Measurements from ENCODE around the gene CTTNBP2.

The CTTNBP2 gene, protein sequence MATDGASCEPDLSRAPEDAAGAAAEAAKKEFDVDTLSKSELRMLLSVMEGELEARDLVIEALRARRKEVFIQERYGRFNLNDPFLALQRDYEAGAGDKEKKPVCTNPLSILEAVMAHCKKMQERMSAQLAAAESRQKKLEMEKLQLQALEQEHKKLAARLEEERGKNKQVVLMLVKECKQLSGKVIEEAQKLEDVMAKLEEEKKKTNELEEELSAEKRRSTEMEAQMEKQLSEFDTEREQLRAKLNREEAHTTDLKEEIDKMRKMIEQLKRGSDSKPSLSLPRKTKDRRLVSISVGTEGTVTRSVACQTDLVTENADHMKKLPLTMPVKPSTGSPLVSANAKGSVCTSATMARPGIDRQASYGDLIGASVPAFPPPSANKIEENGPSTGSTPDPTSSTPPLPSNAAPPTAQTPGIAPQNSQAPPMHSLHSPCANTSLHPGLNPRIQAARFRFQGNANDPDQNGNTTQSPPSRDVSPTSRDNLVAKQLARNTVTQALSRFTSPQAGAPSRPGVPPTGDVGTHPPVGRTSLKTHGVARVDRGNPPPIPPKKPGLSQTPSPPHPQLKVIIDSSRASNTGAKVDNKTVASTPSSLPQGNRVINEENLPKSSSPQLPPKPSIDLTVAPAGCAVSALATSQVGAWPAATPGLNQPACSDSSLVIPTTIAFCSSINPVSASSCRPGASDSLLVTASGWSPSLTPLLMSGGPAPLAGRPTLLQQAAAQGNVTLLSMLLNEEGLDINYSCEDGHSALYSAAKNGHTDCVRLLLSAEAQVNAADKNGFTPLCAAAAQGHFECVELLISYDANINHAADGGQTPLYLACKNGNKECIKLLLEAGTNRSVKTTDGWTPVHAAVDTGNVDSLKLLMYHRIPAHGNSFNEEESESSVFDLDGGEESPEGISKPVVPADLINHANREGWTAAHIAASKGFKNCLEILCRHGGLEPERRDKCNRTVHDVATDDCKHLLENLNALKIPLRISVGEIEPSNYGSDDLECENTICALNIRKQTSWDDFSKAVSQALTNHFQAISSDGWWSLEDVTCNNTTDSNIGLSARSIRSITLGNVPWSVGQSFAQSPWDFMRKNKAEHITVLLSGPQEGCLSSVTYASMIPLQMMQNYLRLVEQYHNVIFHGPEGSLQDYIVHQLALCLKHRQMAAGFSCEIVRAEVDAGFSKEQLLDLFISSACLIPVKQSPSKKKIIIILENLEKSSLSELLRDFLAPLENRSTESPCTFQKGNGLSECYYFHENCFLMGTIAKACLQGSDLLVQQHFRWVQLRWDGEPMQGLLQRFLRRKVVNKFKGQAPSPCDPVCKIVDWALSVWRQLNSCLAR (N-terminal part only)

DNA sequence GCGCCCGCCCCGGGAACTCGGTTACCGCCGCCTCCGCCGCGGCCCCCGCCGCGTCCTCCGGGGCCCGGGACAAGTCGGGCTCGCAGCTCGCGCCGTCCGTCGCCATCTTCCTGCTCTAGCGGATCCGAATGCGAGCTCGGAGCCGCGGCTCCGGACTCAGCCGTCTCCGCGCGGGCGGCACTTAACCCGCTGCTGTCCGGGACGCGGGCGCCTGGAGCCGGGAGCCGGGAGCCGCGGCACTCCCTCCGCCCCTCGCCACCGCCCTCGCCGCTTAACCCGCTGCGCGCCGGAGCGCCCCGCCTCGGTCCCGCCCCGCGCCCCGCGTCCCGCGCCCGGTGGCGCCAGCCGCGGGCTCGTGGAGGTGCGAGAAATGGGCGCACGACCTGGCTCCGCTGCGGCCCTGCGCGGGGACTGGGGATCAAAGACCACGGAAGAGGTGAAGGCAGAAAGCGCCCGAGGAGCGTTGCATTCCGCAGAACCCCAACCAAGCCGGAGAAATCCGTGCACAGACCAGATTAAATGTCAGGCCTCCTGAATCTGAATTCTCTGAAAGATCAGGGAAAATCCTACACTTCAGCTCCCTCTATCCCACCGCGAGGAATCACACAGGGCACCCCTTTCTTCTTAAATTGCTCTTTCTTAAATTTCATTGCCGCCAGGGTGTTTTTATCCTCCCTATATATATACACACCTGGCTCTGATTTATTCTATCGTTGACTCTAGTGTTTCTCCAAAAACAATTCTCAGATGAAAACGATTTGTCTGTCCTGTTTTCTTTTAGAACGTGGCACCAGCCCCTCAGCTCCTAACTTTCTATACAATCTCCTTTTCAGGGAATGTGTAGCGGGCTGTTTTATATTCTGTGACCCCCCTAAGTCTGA lies at the start of gene CTTNBP2:
TSS of gene CTTNBP2 (minus strand) at position 132 of the 881 bp plus-strand sequence. CDS start at position 106, 26 bp downstream.
- DNase-seq (ENCODE audit: low read depth), result no peak

DNA sequence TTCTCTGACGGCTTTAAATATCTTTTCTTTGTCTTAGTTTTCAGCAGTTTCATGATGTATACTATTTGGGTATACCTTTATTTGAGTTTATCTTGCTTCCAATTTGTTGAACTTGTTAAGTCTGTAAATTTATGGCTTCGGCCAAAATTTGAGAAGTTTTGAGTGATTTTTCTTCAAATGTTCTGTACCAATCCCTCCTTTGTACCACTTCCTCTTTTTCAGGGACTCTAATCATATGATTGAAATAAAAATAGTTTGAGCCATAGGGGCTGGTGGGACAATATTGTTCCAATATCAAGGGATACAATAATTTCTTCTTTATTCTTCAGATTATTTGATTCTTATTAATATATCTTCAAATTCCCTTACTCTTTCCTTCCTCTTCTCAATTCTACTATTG lies 43.1 kb upstream of the CTTNBP2 start:
- DNase-seq (ENCODE audit: low read depth), result no peak

DNA sequence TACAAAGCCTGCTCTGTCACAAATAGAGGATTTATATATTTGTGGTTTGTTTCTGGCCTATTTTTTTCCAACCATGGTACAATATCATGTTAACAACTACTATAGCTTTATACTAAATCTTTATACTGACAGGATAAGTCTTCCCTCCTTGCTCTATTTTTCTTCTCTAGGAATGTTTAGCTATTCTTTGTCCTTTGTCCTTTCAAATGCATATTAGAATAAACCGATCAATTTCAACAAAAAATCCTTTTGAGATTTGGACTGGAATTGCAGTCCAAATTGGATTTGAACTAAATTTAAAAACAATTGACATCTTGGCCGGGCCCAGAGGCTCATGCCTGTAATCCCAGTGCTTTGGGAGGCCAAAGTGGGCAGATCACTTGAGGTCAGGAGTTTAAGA lies 39.2 kb upstream of the CTTNBP2 start:
- no peak for DNase-seq (ENCODE audit: low read depth)

DNA sequence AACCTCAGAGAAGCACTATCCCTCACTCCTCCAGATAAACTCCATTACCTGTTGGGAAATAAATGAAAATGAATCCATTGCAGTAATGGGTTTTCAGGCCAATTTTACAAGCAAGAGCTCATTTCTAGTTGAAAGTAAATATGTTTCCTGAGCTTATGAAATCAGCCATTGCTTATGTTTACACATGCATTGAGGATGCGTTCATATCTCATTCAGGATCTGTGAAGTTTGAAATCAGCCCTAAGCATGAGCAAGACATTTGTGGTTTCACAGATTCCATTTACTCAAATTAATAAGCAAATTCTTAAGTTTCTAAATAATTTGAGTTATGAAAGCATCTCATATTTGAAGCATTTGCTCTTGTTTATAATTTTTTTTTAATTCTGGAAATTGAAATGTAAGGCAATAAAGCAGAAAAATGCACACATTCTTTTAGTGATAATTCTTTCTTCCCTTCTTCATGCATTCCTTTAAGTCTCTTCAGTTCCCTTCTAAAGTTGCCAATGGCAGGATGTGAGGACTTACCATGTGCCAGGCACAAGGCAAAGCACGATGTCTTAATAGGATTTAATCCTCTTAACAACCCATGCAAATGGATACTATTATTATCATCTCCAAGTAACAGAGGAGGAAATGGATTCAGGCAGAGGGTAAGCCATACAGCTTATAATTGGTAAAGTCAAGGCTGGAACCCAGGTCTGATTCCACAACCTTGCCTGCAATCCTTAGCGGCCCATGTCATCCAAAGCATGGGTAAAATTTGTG lies 35.0 kb upstream of the CTTNBP2 start:
- DNase-seq (ENCODE audit: low read depth), result no peak

DNA sequence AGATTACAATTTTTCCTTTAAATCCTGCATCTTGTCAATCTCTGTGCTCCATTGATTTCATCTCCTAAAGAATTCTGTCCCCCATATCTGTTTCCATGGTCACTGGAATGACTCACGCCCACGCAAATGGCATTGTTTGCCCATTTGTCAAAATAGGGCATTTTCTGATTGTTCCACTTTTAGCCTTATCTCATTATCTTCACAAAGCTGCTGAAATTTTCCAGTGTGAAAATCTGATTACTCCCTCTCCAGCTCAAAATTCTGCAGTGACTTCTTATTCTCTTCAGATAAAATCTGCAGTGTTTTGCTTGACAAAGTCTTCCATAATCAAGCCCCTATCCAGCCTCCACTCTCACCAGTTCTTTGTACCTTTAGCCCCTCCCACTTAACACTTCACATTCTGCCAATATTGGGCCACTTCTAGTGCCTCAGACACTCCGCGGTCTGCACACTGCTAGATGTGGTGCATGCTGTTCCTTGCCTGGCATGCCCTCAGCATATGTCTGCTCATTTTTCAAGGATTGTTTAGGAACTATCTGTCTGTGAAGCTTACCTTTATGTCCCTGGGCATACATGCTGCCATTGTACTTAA lies 33.9 kb upstream of the CTTNBP2 start:
- no peak for DNase-seq (ENCODE audit: low read depth)

DNA sequence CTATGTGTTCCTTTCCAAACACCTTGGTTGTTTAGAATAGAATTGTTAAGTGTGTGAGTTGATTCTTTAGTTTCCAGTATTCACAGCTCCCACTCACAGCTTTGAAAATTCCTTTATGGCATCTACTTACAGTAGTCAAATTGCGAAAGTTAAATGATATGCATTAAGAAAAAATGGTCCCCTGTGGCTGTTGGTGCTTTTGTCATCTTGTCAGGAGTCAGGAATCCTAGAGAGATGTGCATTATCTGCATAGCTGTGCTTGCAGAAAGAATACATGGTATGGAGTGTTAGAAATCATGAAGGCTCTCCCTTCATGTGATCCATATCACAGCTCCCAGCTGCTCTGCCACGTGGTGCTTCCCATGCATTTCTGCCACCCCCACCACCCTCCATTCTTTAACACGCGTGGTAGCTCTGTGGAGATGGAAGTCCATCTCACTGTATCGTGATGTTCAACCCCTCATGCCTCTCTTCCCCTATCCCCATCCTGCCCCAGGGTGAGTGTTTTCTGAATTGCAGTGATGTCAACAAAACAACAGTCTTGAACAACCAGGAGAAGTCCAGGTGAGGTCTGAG lies 29.2 kb upstream of the CTTNBP2 start:
- no peak for DNase-seq (ENCODE audit: low read depth)

DNA sequence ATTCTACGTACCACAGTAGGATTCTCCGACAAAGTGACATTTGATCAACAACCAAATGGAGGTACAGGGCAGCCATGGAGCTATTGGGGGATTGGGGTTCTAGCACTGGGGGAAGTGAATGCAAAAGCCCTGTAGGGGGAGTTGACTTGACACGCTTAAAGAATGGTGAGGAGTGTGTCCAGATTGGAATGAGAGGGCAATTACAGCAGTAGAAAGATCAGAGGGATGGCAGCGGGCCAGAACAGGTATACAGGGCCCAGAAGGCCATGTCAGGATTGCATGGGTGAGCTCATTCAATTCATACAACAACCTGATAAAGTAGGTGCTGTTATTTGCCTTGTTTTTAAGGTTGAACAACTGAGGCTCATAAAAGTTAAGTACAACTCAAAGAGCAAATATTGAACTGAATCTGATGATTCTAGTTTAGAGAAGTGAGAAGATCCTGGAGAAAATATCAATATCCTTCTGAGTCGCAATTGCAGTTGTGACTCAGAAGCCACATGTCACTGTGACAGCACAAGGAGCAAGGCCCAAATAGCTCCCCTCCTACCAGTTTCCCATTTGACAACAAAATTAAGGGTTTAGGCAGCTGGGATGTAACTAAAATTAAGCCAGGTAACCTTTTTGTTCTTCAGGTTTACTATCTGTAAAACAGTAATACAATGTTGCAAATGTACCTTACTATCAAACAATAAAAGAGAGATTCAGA lies 28.0 kb upstream of the CTTNBP2 start:
- no peak for DNase-seq (ENCODE audit: low read depth)

DNA sequence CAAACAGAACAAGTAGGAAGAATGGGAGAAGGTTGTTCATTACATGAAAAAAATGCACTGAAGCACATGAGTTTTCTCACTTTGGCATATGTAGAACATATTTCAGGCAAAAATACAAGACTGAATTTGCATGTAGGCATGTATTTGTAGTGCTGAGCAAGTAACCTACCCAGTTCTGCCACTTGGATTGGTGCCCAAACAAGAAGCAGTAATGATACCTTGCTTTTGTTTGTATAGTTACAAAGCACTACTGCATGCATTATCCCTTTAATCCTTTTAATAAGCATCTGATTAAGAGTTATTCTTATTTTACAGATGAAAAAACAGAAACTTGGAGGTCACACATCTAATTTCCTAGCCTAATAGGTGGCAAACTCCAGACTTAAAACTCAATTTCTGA lies 23.1 kb upstream of the CTTNBP2 start:
- no peak for DNase-seq (ENCODE audit: low read depth)

DNA sequence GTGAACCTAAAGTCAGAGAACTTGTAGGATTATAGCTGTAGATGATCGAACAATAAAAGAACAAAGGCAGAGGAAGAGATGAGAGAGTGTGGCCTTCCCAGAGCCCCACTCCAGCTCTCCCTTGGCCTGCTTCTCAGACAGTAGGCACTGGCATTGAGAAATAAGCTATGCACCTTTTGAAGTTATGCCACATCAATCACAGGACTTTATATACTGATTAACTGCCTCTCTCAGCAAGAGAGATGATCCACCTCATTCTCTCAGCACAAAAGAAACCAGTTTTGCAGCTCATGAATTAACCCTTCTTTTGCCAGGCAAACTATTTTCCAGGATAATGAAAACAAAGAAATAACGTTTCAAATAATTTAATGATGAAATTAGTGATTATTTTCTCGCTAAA lies 22.0 kb upstream of the CTTNBP2 start:
- no peak for DNase-seq (ENCODE audit: low read depth)

DNA sequence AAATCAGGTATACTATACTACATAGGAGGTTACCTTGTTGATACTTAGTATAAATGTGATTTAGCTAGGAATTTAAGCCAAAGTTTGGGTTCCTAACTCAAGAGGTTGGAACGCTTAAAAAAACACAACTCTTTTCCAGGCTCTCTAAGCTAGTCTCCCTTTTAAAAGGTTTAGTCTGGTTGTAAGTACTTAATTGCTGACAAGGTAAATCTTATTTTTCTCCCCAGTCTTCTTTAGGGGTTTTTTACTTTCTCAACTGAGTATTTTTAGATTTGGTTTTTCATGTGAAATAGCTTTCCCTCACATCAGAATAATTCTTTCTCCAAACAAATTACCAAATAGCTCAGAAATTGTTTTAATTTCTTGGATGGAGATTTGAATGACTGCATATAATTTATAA lies 20.8 kb upstream of the CTTNBP2 start:
- DNase-seq (ENCODE audit: low read depth), result no peak

DNA sequence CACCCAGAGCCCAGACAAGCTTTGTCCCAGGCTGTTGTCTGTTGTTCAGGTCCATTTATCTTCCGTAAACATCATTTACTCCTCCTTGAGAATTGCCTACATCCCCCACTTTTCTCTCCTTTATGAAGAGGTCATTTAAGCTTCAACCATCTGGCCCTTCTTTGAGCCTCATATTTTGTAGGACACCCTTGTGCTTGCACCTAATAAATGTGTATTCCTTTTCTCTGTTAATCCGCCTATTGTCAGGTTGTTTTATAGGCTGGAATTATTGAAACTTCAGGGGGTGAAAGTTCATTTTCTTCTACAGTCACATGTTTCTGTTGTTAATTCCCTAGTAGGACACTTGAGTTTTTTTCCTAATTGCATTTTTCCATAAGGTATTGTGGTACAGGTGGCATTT lies 19.6 kb upstream of the CTTNBP2 start:
- DNase-seq (ENCODE audit: low read depth), result no peak

DNA sequence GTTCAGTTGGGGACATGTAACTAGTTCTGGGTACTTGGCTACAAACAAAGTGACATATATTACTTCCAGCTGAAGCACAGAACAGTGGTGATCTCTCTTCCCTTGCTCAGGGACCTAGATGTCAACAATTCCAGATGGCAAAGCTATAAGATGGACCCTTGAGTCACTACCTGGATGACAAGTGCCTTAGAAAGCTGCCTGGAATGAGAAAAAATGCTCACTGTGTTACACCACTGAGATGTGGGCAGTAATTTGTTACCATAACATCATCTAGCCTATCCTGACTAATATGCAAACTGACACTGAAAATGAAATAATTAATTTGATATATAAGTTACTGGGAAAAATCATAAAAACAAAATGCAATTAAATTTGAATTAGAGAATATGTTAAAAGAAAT lies 16.4 kb upstream of the CTTNBP2 start:
- no peak for DNase-seq (ENCODE audit: low read depth)

DNA sequence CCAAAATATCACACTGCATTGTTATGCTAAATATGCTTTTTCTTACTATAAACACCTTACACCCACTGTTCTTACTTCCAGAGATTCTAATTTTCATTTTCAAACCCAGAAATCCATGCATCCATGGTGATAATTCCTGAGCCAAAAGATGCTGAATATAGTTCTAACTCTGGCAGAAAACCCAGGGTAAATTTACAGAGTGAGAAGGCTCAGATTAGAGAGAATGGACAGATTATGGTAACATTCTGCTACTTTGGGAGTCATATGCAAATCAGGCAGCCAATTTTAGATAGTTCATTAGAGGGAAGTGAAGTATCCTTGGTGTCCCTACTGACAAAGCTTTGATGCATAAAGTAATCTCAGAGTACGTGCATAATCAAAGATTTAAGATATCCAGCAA lies 15.4 kb upstream of the CTTNBP2 start:
- DNase-seq (ENCODE audit: low read depth), result no peak

DNA sequence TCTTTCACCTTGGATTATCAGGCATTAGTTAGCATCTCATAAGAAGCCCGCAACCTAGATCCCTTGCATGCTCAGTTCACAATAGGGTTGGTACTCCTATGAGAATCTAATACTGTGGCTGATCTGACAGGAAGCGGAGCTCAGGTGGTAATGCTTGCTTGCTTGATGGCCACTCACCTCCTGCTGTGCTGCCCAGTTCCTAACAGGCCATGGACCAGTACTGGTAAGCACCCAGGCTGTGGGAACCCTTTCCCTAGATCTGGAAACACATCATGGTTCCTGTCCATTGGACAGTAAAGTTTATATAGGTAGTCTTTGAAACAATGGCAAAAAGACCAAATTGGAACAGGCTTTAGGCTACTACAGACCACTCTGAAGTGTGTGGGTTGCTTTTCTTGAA lies 9.4 kb upstream of the CTTNBP2 start:
- no peak for DNase-seq (ENCODE audit: low read depth)

DNA sequence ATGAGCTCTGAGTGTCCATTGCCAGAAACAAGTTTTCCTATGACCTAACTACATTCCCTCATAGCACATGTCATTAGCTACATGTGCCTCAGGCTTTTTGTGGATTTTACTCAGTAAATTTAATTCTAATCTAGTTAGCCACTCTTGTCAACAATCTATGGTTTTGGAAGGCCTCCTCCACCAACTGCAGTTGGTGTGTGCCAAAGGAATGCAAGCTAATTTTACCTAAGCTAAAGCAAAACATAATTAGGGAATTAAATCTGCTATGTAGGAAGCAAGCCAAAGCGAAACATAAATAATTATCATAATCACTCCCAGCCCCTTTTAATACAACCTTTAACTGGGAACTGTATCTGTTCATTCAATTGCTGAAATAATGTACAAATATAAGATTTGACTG lies 3.5 kb upstream of the CTTNBP2 start:
- no peak for DNase-seq (ENCODE audit: low read depth)

DNA sequence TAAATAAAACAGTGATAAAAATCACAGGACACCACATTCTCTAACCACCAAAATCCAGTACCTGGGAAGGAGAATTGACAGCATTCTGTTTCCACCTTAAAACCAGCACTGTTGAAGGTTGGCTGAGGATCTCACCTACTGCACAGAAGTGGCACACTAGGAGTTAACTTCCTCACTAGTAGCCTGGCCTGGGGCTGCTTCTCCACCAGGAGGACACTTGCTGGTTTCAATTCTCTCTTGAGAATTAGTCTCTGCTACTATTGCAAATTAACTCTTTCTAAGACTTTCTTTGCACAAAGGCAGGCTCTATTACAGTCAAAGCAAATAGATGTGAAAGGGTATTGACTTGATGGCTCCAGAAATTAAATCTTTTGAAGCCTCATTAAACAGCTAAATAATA lies 2.3 kb upstream of the CTTNBP2 start:
- DNase-seq (ENCODE audit: low read depth), result no peak

DNA sequence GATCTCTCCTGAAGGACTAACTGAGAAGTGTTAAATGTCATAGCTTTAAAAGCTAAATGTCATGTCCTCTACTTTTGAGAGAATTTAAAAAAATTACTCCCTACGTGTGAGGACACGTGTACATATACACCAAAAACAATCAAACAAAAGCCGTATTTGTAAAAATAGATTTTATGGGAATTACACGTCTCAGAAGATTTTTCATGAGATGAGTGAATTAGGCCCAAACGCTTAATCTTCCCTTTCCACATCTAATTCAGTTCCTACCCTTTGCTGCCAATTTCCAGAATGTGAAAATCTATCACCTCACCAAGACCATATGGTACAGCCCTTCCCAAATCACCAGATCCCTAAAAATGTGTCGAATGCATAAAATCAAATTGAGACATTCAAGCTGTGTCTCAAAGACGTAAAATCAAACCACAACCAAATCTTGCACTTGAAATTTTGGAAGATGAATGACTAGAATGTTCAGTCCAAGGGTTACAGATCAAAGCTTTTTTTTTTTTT lies 1.0 kb upstream of the CTTNBP2 start:
- no peak for DNase-seq (ENCODE audit: low read depth)

DNA sequence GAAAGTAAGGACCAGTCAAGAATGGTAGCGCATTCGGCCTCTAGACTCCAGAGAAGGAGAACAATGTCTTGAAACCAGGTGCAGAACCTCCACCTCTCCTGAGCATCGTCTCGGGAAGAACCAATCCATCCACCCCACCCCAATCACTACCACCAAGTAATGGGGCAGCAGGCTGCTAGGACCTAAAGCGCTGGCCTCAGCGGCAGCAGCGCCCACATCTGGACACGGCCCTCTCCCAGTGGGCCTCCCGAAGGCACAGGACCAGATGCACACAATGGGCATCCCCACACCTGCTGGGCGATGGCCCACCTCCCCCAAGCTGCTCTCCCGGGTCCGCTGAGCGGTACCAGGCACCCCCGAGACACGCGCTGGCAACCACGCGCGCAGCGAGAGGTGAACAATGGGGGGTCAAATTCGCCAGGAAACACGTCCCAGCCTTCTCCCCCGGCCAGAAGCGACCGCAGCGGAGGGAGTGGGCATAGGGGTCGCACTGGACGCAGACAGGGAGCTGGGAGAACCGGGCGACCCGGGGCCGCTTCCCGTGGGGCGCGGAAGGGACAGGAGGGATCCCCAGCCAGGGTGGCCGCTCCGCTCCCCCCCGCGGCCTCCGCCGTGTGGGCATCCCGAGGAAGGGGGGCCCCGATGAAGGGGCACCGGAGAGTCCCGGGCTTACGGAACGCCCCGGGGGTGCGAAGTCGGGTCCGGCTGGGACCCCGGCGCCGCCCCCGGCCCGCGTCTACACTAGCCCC lies 506 bp downstream of the CTTNBP2 start:
- no peak for DNase-seq (ENCODE audit: low read depth)

Data from stimulated activated CD8-positive, alpha-beta memory T cell treated with anti-CD3 and anti-CD28 coated beads, Interleukin-12 subunit alpha, Interleukin-12 subunit beta, amount 100 ng/mL, for 1 hour (primary cell).